K562 (cell line): ENCODE data around the gene DCP1B. TPM values are rescaled to one million over a fixed set of nuclear protein-coding genes. Genes with fewer than 3 reads are reported as not detected.

Source experiments
- ATAC-seq: fragments of 200-7000 bp; cut with Tn5 transposase; 3 replicates; pipeline ENCODE4 v1.9.1; 2020; ENCODE audit warnings: moderate library complexity
- BruUV-seq: library from RNA; stranded (reverse); fragments of 400-500 nt; replicated peaks from 2 replicates; lab custom pipeline; 2021; lab: Mats Ljungman, UMichigan
- CTCF ChIA-PET: fragments of 300-600 bp; formaldehyde crosslinking; extraction: SDS; loops from one replicate; lab custom pipeline; 2021; ENCODE audit warnings: low intra/inter-chr PET ratio; lab: Yijun Ruan, JAX
- POLR2A ChIA-PET: fragments of 300-600, 350-650 bp; sonication (Branson Sonifier 250); formaldehyde crosslinking; extraction: SDS; loops from one replicate; lab custom pipeline; 2021; ENCODE audit warnings: antibody characterized with exemption, inconsistent platforms; lab: Yijun Ruan, JAX
- DNase-seq, 4 experiments: peaks; one replicate each; pipeline versions ENCODE4 v3.0.0 to v3.0.0-alpha.2; 2011 to 2018; ENCODE audit warnings: low spot score in 3 of 4, mixed read lengths in 3 of 4; ENCODE audit errors: extremely low read depth in 1 of 4
- FAIRE-seq: peaks from 2 replicates; lab custom pipeline; 2011; peaks lifted over from hg19 to GRCh38; lab: Jason Lieb, UNC
- H2AFZ ChIP-seq: 2 replicates; pipeline ENCODE4 v1.6.0; 2011; ENCODE audit warnings: low read depth, low read length, control low read depth, inconsistent platforms
- H3K27ac ChIP-seq: fragments of 200-600 bp; 3 replicates; pipeline ENCODE4 v1.8.0; 2011; ENCODE audit warnings: low read depth, mild to moderate bottlenecking, control low read depth, inconsistent platforms, low read length, moderate library complexity, mixed read lengths; ENCODE audit errors: extremely low read depth
- H3K27me3 ChIP-seq, 2 experiments: fragments of 300-600 bp in 1 of 2; 2 replicates in 1 of 2; 3 replicates in 1 of 2; pipeline versions ENCODE4 v1.6.0 to v1.8.0; 2011; ENCODE audit warnings: inconsistent platforms in 2 of 2, low read length in 2 of 2, mild to moderate bottlenecking in 1 of 2, mixed read lengths in 1 of 2, moderate library complexity in 1 of 2; ENCODE audit not compliant: control insufficient read depth in 2 of 2, insufficient read depth in 2 of 2
- H3K36me3 ChIP-seq: fragments of 300-600 bp; 3 replicates; pipeline ENCODE4 v1.8.0; 2011; ENCODE audit warnings: mild to moderate bottlenecking, low read length, inconsistent platforms; ENCODE audit not compliant: control insufficient read depth, insufficient read depth
- H3K4me1 ChIP-seq, 2 experiments: fragments of 200-600 bp in 1 of 2; replicated peaks in 1 of 2; 2 replicates in 1 of 2; 3 replicates in 1 of 2; pipeline versions ENCODE4 v1.5.1 to v1.8.0; 2011; ENCODE audit warnings: inconsistent platforms in 2 of 2, low read length in 2 of 2, mild to moderate bottlenecking in 1 of 2, mixed read lengths in 1 of 2, moderate library complexity in 1 of 2; ENCODE audit not compliant: control insufficient read depth in 2 of 2, insufficient read depth in 2 of 2
- H3K4me2 ChIP-seq: 2 replicates; pipeline ENCODE4 v1.6.1; 2011; ENCODE audit warnings: low read length, control low read depth, inconsistent platforms, mixed read lengths; ENCODE audit not compliant: insufficient read depth
- H3K4me3 ChIP-seq: fragments of 200-600 bp; sonication (generic), shearing (Covaris generic); 2 replicates; pipeline ENCODE4 v1.5.1; 2016; ENCODE audit warnings: control low read depth, inconsistent platforms
- H3K79me2 ChIP-seq: fragments of 200-600 bp; 3 replicates; pipeline ENCODE4 v1.8.0; 2011; ENCODE audit warnings: low read length, inconsistent platforms; ENCODE audit not compliant: control insufficient read depth, insufficient read depth
- H3K9ac ChIP-seq, 2 experiments: 2 replicates each; pipeline versions ENCODE4 v1.6.0 to v1.6.1; 2011; ENCODE audit warnings: low read depth in 2 of 2, low read length in 2 of 2, control low read depth in 1 of 2, inconsistent platforms in 1 of 2, mild to moderate bottlenecking in 1 of 2, mixed read lengths in 1 of 2; ENCODE audit not compliant: insufficient read depth in 1 of 2
- H3K9me1 ChIP-seq: one replicate; pipeline ENCODE4 v1.6.0; 2011; ENCODE audit warnings: inconsistent platforms, mild to moderate bottlenecking, low read length, moderate library complexity; ENCODE audit not compliant: control insufficient read depth, insufficient read depth
- H3K9me3 ChIP-seq: replicated peaks from 2 replicates; pipeline ENCODE4 v1.5.1; 2011; ENCODE audit warnings: low read depth, low read length, inconsistent platforms; ENCODE audit not compliant: control insufficient read depth, insufficient read depth
- H4K20me1 ChIP-seq: replicated peaks from 2 replicates; pipeline ENCODE4 v1.6.1; 2011; ENCODE audit warnings: low read length, inconsistent platforms, mixed read lengths; ENCODE audit not compliant: control insufficient read depth, insufficient read depth
- POLR2AphosphoS5 ChIP-seq: IDR thresholded peaks from 2 replicates; pipeline ENCODE4 v1.6.1; 2011; ENCODE audit warnings: mild to moderate bottlenecking, low read depth, low read length, moderate library complexity; ENCODE audit not compliant: control insufficient read depth, insufficient read depth
- SRSF3 ChIP-seq: fragments of 200-400 bp; formaldehyde crosslinking; IDR thresholded peaks from 2 replicates; pipeline ENCODE4 v1.6.1; 2016; ENCODE audit warnings: mild to moderate bottlenecking, low read length, moderate library complexity; ENCODE audit not compliant: insufficient read depth
- TCFL5 ChIP-seq: fragments of 250-450 bp; sonication (Bioruptor Pico); conservative IDR thresholded peaks from 2 replicates; pipeline ENCODE4 v1.6.1; 2021; ENCODE audit warnings: mild to moderate bottlenecking, moderate library complexity, matching md5 sums
- WGBS: fragments of 100-300 bp; shearing (Covaris generic); methylation state at CpG from one replicate; pipeline ENCODE4 v1.1.6; 2016; ENCODE audit warnings: low coverage, mixed read lengths; ENCODE audit not compliant: insufficient coverage; ENCODE audit errors: missing lambda C conversion rate; 5-methylcytosine and 5-hydroxymethylcytosine counted together
- in situ Hi-C: fragments of 300-500 bp; cut with MboI; formaldehyde crosslinking; loops from 4 replicates; pipeline ENCODE4 v1.15.0; 2018; ENCODE audit warnings: inconsistent platforms, mixed read lengths
- intact Hi-C: fragments of 100-400 bp; cut with micrococcal nuclease; formaldehyde crosslinking; loops from 2 replicates; pipeline ENCODE4 v1.14.2; 2022
- polyA plus RNA-seq, 8 experiments: library from polyadenylated mRNA; depleted of rRNA in 4 of 8; stranded (reverse) in 5 of 8; unstranded in 3 of 8; fragments of >200 nt; fragmentation: Nextera tagmentation in 2 of 8; fragmentation: Illumina TruSeq in 1 of 8; extraction: Ambion mirVana in 2 of 8; extraction: Trizol in 1 of 8; gene quantifications; 2 replicates each; pipeline versions ENCODE4 v1.2.1 to v1.2.3, GENCODE V29; 2011 to 2014; ENCODE audit warnings: inconsistent platforms in 1 of 8, missing spikeins in 1 of 8
- total RNA-seq, 7 experiments: library from RNA; depleted of rRNA in 6 of 7; stranded (reverse); fragments of >200 nt in 6 of 7; fragmentation: Illumina TruSeq in 2 of 7; extraction: Trizol in 2 of 7; gene quantifications; 2 replicates each; pipeline versions ENCODE4 v1.2.1 to v1.2.3, GENCODE V29; 2011 to 2021; ENCODE audit warnings: low replicate concordance in 1 of 7
- TF ChIP-seq, protein P1 (sequence below), 2 experiments: fragments of 450-650 bp; IDR thresholded peaks; 2 replicates each; pipeline ENCODE4 v1.6.1; 2018; ENCODE audit warnings: mild to moderate bottlenecking in 2 of 2, low read depth in 1 of 2; ENCODE audit not compliant: partially characterized antibody in 2 of 2

The DCP1B gene
- total and polyA plus RNA-seq, 9 of the 15 experiments (the other 6 are each of a cell fraction or from before 2014, with no cell fraction given), result 0.83 to 7.3 (median 3.4) TPM

DNA sequence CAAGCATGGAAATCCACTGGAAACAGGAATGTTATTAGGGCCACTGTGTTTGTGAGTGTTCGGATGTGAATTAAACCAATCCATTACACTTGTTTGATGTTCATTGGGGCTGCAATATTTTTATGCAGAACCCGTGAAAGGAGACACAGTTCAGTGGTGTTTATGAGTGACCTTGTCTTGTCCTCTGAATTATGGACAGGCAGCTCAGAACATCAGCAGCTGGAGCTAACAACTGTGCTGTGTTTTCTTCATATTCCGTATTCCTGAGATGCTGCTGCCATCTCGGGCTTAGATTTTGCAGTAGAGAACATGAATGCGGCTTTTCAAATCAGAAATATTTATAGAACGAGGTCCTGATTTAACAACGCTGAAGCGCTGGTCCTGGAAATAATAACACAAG, 28.2 kb upstream of the DCP1B start:
- Histone ChIP-seq H3K4me2 (no peak overlapping the region), H3K9ac (no peak overlapping the region), H3K4me1 (peaks cover 0 to 7% of the 10 kb centered on the region in 2 experiments; a peak in 3 of 5 replicates), H3K27me3 (peaks cover 17 to 48% of the 10 kb centered on the region in 2 experiments), H2AFZ (no peak overlapping the region), H3K4me3 (no peak overlapping the region), H3K36me3 (no peaks in the 10 kb centered on the region), H3K9me3 (no peaks in the 10 kb centered on the region), H3K79me2 (no peaks in the 10 kb centered on the region), H4K20me1 (no peaks in the 10 kb centered on the region; the same call in 1 of the 2 replicates), H3K27ac (no peak overlapping the region), H3K9me1 (no peaks in the 10 kb centered on the region)
- ATAC-seq (no peak), FAIRE-seq (no peak), DNase-seq (no peak)
- BruUV-seq, result no TSS peak
- POLR2A ChIA-PET, result interaction anchor here (0.7 to 1.7 kb wide), 2 partner anchors 9 to 777 kb away, joined by 3 to 4 read pairs; no protein-coding TSS in a partner anchor
- CTCF ChIA-PET, result no interaction called here
- WGBS, result 2% methylated on average over 8 of the region's 8 CpGs
- TF ChIP-seq SRSF3, result no peak
- no peak for TF ChIP-seq POLR2AphosphoS5
- TF ChIP-seq, protein P1, sequence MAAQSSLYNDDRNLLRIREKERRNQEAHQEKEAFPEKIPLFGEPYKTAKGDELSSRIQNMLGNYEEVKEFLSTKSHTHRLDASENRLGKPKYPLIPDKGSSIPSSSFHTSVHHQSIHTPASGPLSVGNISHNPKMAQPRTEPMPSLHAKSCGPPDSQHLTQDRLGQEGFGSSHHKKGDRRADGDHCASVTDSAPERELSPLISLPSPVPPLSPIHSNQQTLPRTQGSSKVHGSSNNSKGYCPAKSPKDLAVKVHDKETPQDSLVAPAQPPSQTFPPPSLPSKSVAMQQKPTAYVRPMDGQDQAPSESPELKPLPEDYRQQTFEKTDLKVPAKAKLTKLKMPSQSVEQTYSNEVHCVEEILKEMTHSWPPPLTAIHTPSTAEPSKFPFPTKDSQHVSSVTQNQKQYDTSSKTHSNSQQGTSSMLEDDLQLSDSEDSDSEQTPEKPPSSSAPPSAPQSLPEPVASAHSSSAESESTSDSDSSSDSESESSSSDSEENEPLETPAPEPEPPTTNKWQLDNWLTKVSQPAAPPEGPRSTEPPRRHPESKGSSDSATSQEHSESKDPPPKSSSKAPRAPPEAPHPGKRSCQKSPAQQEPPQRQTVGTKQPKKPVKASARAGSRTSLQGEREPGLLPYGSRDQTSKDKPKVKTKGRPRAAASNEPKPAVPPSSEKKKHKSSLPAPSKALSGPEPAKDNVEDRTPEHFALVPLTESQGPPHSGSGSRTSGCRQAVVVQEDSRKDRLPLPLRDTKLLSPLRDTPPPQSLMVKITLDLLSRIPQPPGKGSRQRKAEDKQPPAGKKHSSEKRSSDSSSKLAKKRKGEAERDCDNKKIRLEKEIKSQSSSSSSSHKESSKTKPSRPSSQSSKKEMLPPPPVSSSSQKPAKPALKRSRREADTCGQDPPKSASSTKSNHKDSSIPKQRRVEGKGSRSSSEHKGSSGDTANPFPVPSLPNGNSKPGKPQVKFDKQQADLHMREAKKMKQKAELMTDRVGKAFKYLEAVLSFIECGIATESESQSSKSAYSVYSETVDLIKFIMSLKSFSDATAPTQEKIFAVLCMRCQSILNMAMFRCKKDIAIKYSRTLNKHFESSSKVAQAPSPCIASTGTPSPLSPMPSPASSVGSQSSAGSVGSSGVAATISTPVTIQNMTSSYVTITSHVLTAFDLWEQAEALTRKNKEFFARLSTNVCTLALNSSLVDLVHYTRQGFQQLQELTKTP (IDR thresholded peaks at IDR 0.05; ENCODE audit: low read depth in 1 of 2, partially characterized antibody in 2 of 2), result no peak
- no peak for TF ChIP-seq TCFL5 (CRISPR knock-in tag)
- in situ Hi-C loops (no loop called here), intact Hi-C loops (loop anchor here (10.0 kb wide), 1 partner anchor 238 kb away; no protein-coding TSS in a partner anchor)
